Gastroesophageal sphincter (tissue), 4 donors: Measurements from ENCODE around the gene TNFAIP8L2. TPM values are rescaled to one million over a fixed set of nuclear protein-coding genes. Genes with fewer than 3 reads are reported as not detected.

Experiments used
- ATAC-seq: fragments of 150-250 bp; one replicate; pipeline ENCODE4 v1.9.1; 2016; ENCODE audit warnings: mild to moderate bottlenecking, moderate library complexity
- H3K27ac ChIP-seq, 4 donors: fragments of 200-600 bp; sonication (generic) in 3 of 4; 1 replicate in 3 of 4; 2 replicates in 1 of 4; pipeline ENCODE4 v1.5.1; 2016 to 2019
- H3K27me3 ChIP-seq: fragments of 200-600 bp; sonication (generic); one replicate; pipeline ENCODE4 v1.5.1; 2019
- H3K36me3 ChIP-seq, 2 donors: fragments of 200-600 bp; sonication (generic); one replicate each; pipeline ENCODE4 v1.5.1; 2019; ENCODE audit warnings: control low read depth in 1 of 2
- H3K4me1 ChIP-seq, 3 donors: fragments of 200-600 bp; sonication (generic); 1 replicate in 2 of 3; 2 replicates in 1 of 3; pipeline ENCODE4 v1.5.1; 2016 to 2019; ENCODE audit warnings: control low read depth in 2 of 3
- H3K4me3 ChIP-seq, 2 donors: fragments of 200-600 bp; sonication (generic); one replicate each; pipeline ENCODE4 v1.5.1; 2019; ENCODE audit warnings: mild to moderate bottlenecking in 1 of 2, moderate library complexity in 1 of 2
- H3K9me3 ChIP-seq, 3 donors: fragments of 200-600 bp; sonication (generic); one replicate each; pipeline ENCODE4 v1.5.1; 2017 to 2019; ENCODE audit warnings: control low read depth in 2 of 3
- EP300 ChIP-seq: sonication (generic); formaldehyde crosslinking; IDR thresholded peaks from one replicate; pipeline ENCODE4 v1.6.1; 2017; ENCODE audit warnings: antibody characterized with exemption, mild to moderate bottlenecking
- POLR2A ChIP-seq, 2 donors: fragments of 450-650 bp; IDR thresholded peaks; one replicate each; pipeline ENCODE4 v1.6.1; 2017; ENCODE audit warnings: antibody characterized with exemption in 2 of 2, mild to moderate bottlenecking in 2 of 2, moderate library complexity in 1 of 2
- POLR2AphosphoS5 ChIP-seq: sonication (generic); formaldehyde crosslinking; IDR thresholded peaks from one replicate; pipeline ENCODE4 v1.6.1; 2017; ENCODE audit warnings: antibody characterized with exemption
- WGBS, 2 donors: methylation state at CpG; one replicate each; pipeline ENCODE4 v1.1.5; 2018; ENCODE audit warnings: low coverage in 1 of 2; 5-methylcytosine and 5-hydroxymethylcytosine counted together
- total RNA-seq, 4 donors: library from RNA; depleted of rRNA; stranded (reverse); fragments of >200 nt; gene quantifications; one replicate each; pipeline ENCODE4 v1.1.0, GENCODE V29; 2016
- TF ChIP-seq, protein P1 (sequence below), 4 experiments: fragments of 200-600 bp in 2 of 4; fragments of 450-650 bp in 2 of 4; sonication (generic) in 1 of 4; IDR thresholded peaks; one replicate each; pipeline ENCODE4 v1.5.1; 2017 to 2019; ENCODE audit warnings: antibody characterized with exemption in 4 of 4, mild to moderate bottlenecking in 2 of 4, moderate library complexity in 2 of 4

TNFAIP8L2 gene
- total RNA-seq, 4 donors from 2014 or later, result 0.85 to 7.2 (median 4.4) TPM

DNA sequence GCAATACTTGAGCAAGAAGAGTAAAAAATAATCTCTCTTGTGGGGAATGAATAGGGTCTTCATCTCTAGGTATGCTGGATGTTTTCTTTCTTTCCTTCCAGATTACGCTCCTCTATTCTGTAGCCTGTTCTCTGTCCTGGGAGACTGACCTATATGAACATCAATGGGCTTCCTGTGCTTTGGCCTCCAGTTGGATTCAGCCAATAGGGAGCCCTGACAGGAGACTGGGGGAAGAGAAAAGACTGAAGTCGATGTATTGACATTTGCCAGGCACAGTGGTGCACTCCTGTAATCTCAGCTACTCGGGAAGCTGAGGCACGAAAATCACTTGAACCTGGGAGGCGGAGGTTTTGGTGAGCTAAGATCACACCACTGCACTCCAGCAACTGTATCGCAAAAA, 27.6 kb upstream of the TNFAIP8L2 start:
- Histone ChIP-seq H3K4me3 (no peak overlapping the region), H3K9me3 (no peaks in the 10 kb centered on the region), H3K27ac (no peak overlapping the region), H3K36me3 (peaks cover 0 to 30% of the 10 kb centered on the region in 2 donors), H3K4me1 (peaks cover 0 to 24% (median 8%) of the 10 kb centered on the region in 3 donors), H3K27me3 (no peaks in the 10 kb centered on the region)
- TF ChIP-seq POLR2A (IDR thresholded peaks at IDR 0.05) (no peak), EP300 (no peak), POLR2AphosphoS5 (no peak)
- TF ChIP-seq, protein P1, sequence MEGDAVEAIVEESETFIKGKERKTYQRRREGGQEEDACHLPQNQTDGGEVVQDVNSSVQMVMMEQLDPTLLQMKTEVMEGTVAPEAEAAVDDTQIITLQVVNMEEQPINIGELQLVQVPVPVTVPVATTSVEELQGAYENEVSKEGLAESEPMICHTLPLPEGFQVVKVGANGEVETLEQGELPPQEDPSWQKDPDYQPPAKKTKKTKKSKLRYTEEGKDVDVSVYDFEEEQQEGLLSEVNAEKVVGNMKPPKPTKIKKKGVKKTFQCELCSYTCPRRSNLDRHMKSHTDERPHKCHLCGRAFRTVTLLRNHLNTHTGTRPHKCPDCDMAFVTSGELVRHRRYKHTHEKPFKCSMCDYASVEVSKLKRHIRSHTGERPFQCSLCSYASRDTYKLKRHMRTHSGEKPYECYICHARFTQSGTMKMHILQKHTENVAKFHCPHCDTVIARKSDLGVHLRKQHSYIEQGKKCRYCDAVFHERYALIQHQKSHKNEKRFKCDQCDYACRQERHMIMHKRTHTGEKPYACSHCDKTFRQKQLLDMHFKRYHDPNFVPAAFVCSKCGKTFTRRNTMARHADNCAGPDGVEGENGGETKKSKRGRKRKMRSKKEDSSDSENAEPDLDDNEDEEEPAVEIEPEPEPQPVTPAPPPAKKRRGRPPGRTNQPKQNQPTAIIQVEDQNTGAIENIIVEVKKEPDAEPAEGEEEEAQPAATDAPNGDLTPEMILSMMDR (IDR thresholded peaks at IDR 0.05), result no peak
- no peak for ATAC-seq
- 61 to 84% methylated on average over 6 of the region's 6 CpGs for WGBS, 2 donors

DNA sequence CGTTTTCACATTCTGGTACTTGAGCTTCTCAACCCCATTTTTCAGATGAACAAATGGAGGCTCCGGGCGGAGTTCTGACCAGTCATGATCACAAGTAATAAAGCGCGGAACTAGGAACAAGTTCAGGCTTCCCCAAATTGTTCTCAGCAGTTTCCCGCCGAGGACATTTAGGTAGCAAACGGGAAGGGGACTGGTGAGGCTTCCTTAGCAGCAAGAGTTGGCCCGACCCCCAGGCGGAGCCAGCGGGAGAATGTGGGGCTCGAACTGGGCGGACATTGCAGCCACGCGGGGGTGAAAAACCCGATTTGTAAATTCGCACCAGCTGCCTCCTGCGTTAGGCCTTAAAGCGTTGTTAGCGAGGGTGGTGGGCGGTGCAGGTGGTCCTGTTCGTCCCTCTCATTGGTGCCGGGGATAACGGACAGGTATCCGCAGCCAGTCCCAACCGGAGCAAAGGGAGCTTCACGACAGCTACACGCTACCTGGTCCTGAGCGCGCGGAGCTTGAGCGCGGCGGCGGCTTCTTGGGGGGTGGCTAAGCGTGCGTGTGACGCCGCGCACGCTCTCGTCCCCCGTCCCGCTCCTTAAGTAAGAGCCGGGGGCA, 25.4 kb upstream of the TNFAIP8L2 start:
- Histone ChIP-seq H3K4me1 (peaks cover 0 to 24% (median 8%) of the 10 kb centered on the region in 3 donors), H3K27ac (peak overlapping the region; percentile 26 to 82 (median 78))

GRCh38 chr1:151131701-151132334, 24.6 kb upstream of the TNFAIP8L2 start:
- Histone ChIP-seq H3K27ac (peak overlapping the region; percentile 3 to 82 (median 78)), H3K9me3 (no peaks in the 10 kb centered on the region), H3K36me3 (peaks cover 0 to 41% of the 10 kb centered on the region in 2 donors), H3K4me1 (peaks cover 0 to 24% (median 8%) of the 10 kb centered on the region in 3 donors), H3K4me3 (peak overlapping the region; percentile 36 to 46), H3K27me3 (no peaks in the 10 kb centered on the region)
- WGBS, 2 donors, result 0 to 9% methylated on average over 5 to 7 of the region's 39 CpGs
- TF ChIP-seq, protein P1 (IDR thresholded peaks at IDR 0.05), result no peak
- TF ChIP-seq POLR2AphosphoS5, result no peak
- no peak for TF ChIP-seq POLR2A (IDR thresholded peaks at IDR 0.05)
- TF ChIP-seq EP300, result no peak
- peak; percentile 45 for ATAC-seq

More for the DNA sequence above, 25.4 kb upstream of the TNFAIP8L2 start:
- H3K36me3 ChIP-seq, result peaks cover 0 to 37% of the 10 kb centered on the region in 2 donors
- 8 to 11% methylated on average over 14 to 16 of the region's 45 CpGs for WGBS, 2 donors
- H3K9me3 ChIP-seq, result no peaks in the 10 kb centered on the region
- TF ChIP-seq POLR2AphosphoS5, result peak; percentile 34
- no peak for TF ChIP-seq EP300
- TF ChIP-seq, protein P1 (IDR thresholded peaks at IDR 0.05), result peak in 2 of 4 experiments; percentile 17
- TF ChIP-seq POLR2A (IDR thresholded peaks at IDR 0.05), result no peak
- peak overlapping the region; percentile 36 to 46 for H3K4me3 ChIP-seq
- ATAC-seq, result peak; percentile 98
- H3K27me3 ChIP-seq, result no peaks in the 10 kb centered on the region

DNA sequence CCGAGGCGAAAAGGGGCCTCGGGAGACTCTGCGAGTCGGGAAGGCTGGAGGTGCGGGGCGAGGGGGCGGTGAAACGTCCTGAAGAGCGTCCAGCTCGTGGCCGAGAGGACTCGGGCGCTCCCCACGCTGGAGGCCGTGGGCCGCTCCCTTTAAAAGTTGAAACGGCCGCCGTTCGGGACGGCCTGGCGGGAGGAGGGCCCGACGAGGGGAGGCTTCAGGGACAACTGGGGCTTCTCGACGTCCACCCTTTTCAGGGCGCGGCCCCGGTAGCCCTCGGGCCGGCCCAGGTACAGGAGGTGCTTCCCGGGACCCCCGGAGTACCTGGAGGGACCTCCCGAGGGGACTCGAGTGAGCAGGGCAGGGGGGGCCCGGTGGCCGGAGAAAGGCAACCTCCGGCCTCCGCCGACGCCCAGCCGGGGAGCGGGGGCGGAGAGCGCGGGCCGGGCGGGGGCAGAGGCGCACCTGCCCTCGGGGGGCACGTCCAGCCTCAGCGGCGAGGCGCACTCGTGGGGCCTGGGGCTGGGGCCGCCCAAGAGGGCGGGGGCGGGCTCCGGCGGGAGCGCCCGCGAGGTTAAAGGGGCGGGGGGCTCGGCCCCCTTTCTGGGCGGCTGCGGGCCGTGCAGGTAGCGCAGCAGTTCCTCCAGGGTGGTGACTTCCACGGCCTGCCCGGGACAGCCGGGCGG, 24.0 kb upstream of the TNFAIP8L2 start:
- 57% methylated on average over 7 of the region's 74 CpGs; no CpG with 5 or more reads in 1 of the 2 donors for WGBS, 2 donors
- H3K36me3 ChIP-seq, result peaks cover 0 to 45% of the 10 kb centered on the region in 2 donors
- H3K4me3 ChIP-seq, result peak overlapping the region in 1 of 2 donors; percentile 46
- no peak for ATAC-seq
- TF ChIP-seq, protein P1 (IDR thresholded peaks at IDR 0.05), result no peak
- TF ChIP-seq POLR2AphosphoS5, result no peak
- TF ChIP-seq EP300, result no peak
- TF ChIP-seq POLR2A (IDR thresholded peaks at IDR 0.05), result no peak
- H3K9me3 ChIP-seq, result no peaks in the 10 kb centered on the region
- peak overlapping the region in 3 of 4 donors; percentile 76 to 82 (median 79) for H3K27ac ChIP-seq
- peaks cover 0 to 24% (median 8%) of the 10 kb centered on the region in 3 donors for H3K4me1 ChIP-seq
- no peaks in the 10 kb centered on the region for H3K27me3 ChIP-seq
